Aorta (tissue), 5 donors: ENCODE measurements around the gene UBAC2. TPM values are rescaled to one million over a fixed set of nuclear protein-coding genes. Genes with fewer than 3 reads are reported as not detected.
"Not testable (repeated sequence)": the region's sequence is repeated elsewhere in the genome, so short reads cannot be mapped to it uniquely, and the experiment has no call there.

Experiments used
- ATAC-seq: fragments of 200-7000 bp; cut with Tn5 transposase; one replicate; pipeline ENCODE4 v1.9.1; 2022; ENCODE audit warnings: moderate library complexity; ENCODE audit not compliant: low FRiP score
- DNase-seq, 2 donors: peaks; one replicate each; pipeline ENCODE4 v3.0.0-alpha.2; 2020
- H3K27ac ChIP-seq, 2 donors: one replicate each; pipeline ENCODE4 v1.5.1; 2013; ENCODE audit warnings: low read length in 2 of 2, mild to moderate bottlenecking in 2 of 2, moderate library complexity in 2 of 2, control low read depth in 1 of 2, inconsistent platforms in 1 of 2, low read depth in 1 of 2
- H3K27me3 ChIP-seq, 2 donors: one replicate each; pipeline ENCODE4 v1.6.1; 2013; ENCODE audit warnings: control low read depth in 1 of 2, low read length in 1 of 2, mild to moderate bottlenecking in 1 of 2, moderate library complexity in 1 of 2; ENCODE audit not compliant: insufficient read depth in 2 of 2, control insufficient read depth in 1 of 2
- H3K36me3 ChIP-seq, 2 donors: one replicate each; pipeline ENCODE4 v1.6.1; 2013; ENCODE audit warnings: control low read depth in 1 of 2, low read length in 1 of 2, mild to moderate bottlenecking in 1 of 2; ENCODE audit not compliant: insufficient read depth in 2 of 2, control insufficient read depth in 1 of 2
- H3K4me1 ChIP-seq, 2 donors: one replicate each; pipeline ENCODE4 v1.6.1; 2013; ENCODE audit warnings: low read length in 2 of 2, control low read depth in 1 of 2, mild to moderate bottlenecking in 1 of 2, moderate library complexity in 1 of 2; ENCODE audit not compliant: insufficient read depth in 2 of 2, control insufficient read depth in 1 of 2
- H3K4me3 ChIP-seq, 2 donors: one replicate each; pipeline ENCODE4 v1.5.1; 2013; ENCODE audit warnings: low read length in 2 of 2, control low read depth in 1 of 2, mild to moderate bottlenecking in 1 of 2
- H3K9me3 ChIP-seq: one replicate; pipeline ENCODE4 v1.6.1; 2013; ENCODE audit warnings: mild to moderate bottlenecking, low read length; ENCODE audit not compliant: control insufficient read depth
- WGBS, 2 donors: extraction: QIAGEN DNeasy Blood & Tissue Kit; methylation state at CpG; one replicate each; pipeline ENCODE4 v1.1.7; 2013; 5-methylcytosine and 5-hydroxymethylcytosine counted together
- intact Hi-C, 2 donors: fragments of 100-400 bp; cut with DNase I; formaldehyde crosslinking; loops; one replicate each; pipeline versions ENCODE4 v1.14.2 to v1.15.0; 2022
- polyA plus RNA-seq, 2 donors: library from polyadenylated mRNA; stranded (reverse); fragments of 200-250 nt; gene quantifications; one replicate each; pipeline ENCODE4 v1.2.3, GENCODE V29; 2013
- total RNA-seq, 2 donors: library from RNA; stranded (reverse); fragmentation: NEBNext Ultra II Directional; extraction: Animal tissue kit (Norgen Biotek cat#: 25700); gene quantifications; one replicate each; pipeline ENCODE4 v1.2.1, GENCODE V29; 2021
- donor health status: healthy with polysubstance abuse.
- donor health status: Bipolar disorder and iron deficiency.
- donor health status: DM: no; HTN: no; CAD: no.
- donor health status: DM: no; HTN: no; CAD: no.
- donor health status: DM: yes; HTN: yes; CAD: no.

UBAC2 gene
- total and polyA plus RNA-seq, 4 donors = 44.4 to 54.2 (median 48.5) TPM

- ATAC-seq, H3K36me3 ChIP-seq, H3K4me1 ChIP-seq, intact Hi-C loops, H3K27ac ChIP-seq, H3K4me3 ChIP-seq, H3K9me3 ChIP-seq, H3K27me3 ChIP-seq: not testable (repeated sequence)
- peak in 1 of 2 donors; percentile 16 for DNase-seq
- 86 to 88% methylated on average over 13 of the region's 13 CpGs for WGBS, 2 donors
Measured at GRCh38 chr13:99410646-99411475, 210.2 kb downstream of the UBAC2 start.

GRCh38 chr13:99412856-99413255 is 212.2 kb downstream of the UBAC2 start:
- intact Hi-C loops = no loop called here
- Histone ChIP-seq H3K9me3 (no peaks in the 10 kb centered on the region), H3K4me1 (no peaks in the 10 kb centered on the region), H3K27ac (no peak overlapping the region), H3K27me3 (no peaks in the 10 kb centered on the region), H3K4me3 (no peak overlapping the region), H3K36me3 (no peaks in the 10 kb centered on the region)
- 83 to 87% methylated on average over 1 of the region's 1 CpG for WGBS, 2 donors
- DNase-seq (no peak), ATAC-seq (no peak)

- no peaks in the 10 kb centered on the region for H3K4me1 ChIP-seq
- no peaks in the 10 kb centered on the region for H3K27me3 ChIP-seq
- intact Hi-C loops = no loop called here
- H3K27ac ChIP-seq = no peak overlapping the region
- no peaks in the 10 kb centered on the region for H3K36me3 ChIP-seq
- DNase-seq = peak in 1 of 2 donors; percentile 19
- H3K9me3 ChIP-seq = no peaks in the 10 kb centered on the region
- peak; percentile 12 for ATAC-seq
- 87 to 88% methylated on average over 15 of the region's 15 CpGs for WGBS, 2 donors
- no peak overlapping the region for H3K4me3 ChIP-seq
Measured at GRCh38 chr13:99414048-99414995, 213.7 kb downstream of the UBAC2 start.

- Histone ChIP-seq H3K9me3 (no peaks in the 10 kb centered on the region), H3K4me3 (no peak overlapping the region), H3K27me3 (no peaks in the 10 kb centered on the region), H3K36me3 (no peaks in the 10 kb centered on the region), H3K27ac (no peak overlapping the region), H3K4me1 (no peaks in the 10 kb centered on the region)
- ATAC-seq (no peak), DNase-seq (peak in 1 of 2 donors; percentile 73)
- intact Hi-C loops = no loop called here
- WGBS, 2 donors = 93 to 94% methylated on average over 13 of the region's 13 CpGs
Measured at GRCh38 chr13:99415014-99415650, 214.5 kb downstream of the UBAC2 start.

GRCh38 chr13:99415851-99416331 is 215.2 kb downstream of the UBAC2 start:
- Histone ChIP-seq H3K36me3 (no peaks in the 10 kb centered on the region), H3K9me3 (no peaks in the 10 kb centered on the region), H3K4me1 (no peaks in the 10 kb centered on the region), H3K4me3 (no peak overlapping the region), H3K27ac (no peak overlapping the region), H3K27me3 (no peaks in the 10 kb centered on the region)
- intact Hi-C loops = no loop called here
- ATAC-seq (no peak), DNase-seq (peak; percentile 68 to 72)
- WGBS, 2 donors = 95 to 97% methylated on average over 14 of the region's 14 CpGs

- Histone ChIP-seq H3K4me3 (no peak overlapping the region), H3K27me3 (no peaks in the 10 kb centered on the region), H3K9me3 (no peaks in the 10 kb centered on the region), H3K4me1 (no peaks in the 10 kb centered on the region), H3K27ac (no peak overlapping the region), H3K36me3 (no peaks in the 10 kb centered on the region)
- WGBS, 2 donors = 89 to 91% methylated on average over 24 of the region's 24 CpGs
- DNase-seq (peak; percentile 40 to 59), ATAC-seq (no peak)
- intact Hi-C loops = no loop called here
Measured at GRCh38 chr13:99416411-99417121, 215.9 kb downstream of the UBAC2 start.

- 77 to 82% methylated on average over 19 of the region's 19 CpGs for WGBS, 2 donors
- Histone ChIP-seq H3K27ac (no peak overlapping the region), H3K36me3 (no peaks in the 10 kb centered on the region), H3K9me3 (no peaks in the 10 kb centered on the region), H3K27me3 (no peaks in the 10 kb centered on the region), H3K4me3 (no peak overlapping the region), H3K4me1 (no peaks in the 10 kb centered on the region)
- peak in 1 of 2 donors; percentile 40 for DNase-seq
- intact Hi-C loops = no loop called here
- no peak for ATAC-seq
Measured at GRCh38 chr13:99417201-99418102, 216.8 kb downstream of the UBAC2 start.
